Stimulated activated CD8-positive, alpha-beta memory T cell treated with anti-CD3 and anti-CD28 coated beads, Interleukin-4, amount 100 ng/mL, for 24 hours (primary cell): ENCODE measurements around the gene EVI2B.
"Not testable (repeated sequence)": the region's sequence is repeated elsewhere in the genome, so short reads cannot be mapped to it uniquely, and the experiment has no call there.

ENCODE experiments used
- DNase-seq: peaks from one replicate; pipeline ENCODE4 v3.0.0-alpha.2; 2020; ENCODE audit warnings: low read depth

Gene EVI2B, protein sequence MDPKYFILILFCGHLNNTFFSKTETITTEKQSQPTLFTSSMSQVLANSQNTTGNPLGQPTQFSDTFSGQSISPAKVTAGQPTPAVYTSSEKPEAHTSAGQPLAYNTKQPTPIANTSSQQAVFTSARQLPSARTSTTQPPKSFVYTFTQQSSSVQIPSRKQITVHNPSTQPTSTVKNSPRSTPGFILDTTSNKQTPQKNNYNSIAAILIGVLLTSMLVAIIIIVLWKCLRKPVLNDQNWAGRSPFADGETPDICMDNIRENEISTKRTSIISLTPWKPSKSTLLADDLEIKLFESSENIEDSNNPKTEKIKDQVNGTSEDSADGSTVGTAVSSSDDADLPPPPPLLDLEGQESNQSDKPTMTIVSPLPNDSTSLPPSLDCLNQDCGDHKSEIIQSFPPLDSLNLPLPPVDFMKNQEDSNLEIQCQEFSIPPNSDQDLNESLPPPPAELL

GRCh38 chr17:31313982-31314781, at the start of gene EVI2B:
Gene EVI2B, minus strand, starts transcription at chr17:31314054. Its CDS starts 8,445 bp downstream, at chr17:31305609.
- DNase-seq = no peak

DNA sequence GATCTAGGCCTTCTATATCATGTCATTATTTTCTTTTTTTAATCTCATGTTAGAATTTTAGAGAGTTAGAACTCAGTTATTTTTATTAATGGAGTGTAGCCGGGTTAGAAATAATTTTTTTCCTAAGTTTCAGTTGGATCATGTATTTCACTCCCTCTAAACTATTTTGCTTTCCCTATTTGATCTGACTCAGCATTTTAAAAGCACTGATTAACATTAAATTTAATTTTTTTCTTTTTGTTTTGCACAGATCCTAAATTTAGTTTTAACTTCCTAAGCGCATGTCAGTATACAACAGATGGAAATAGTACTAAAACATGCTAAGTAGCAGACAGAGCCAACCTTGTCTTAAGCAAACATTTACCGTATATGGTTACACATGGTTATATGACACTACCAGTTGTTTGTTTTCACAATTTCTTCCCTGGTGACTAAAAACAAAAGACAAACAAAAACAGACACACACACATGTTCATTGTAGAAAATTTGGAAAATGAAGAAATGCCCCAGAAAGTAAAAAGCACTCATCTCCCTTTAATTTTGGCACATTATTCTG, 44.1 kb upstream of the EVI2B start:
- no peak for DNase-seq

DNA sequence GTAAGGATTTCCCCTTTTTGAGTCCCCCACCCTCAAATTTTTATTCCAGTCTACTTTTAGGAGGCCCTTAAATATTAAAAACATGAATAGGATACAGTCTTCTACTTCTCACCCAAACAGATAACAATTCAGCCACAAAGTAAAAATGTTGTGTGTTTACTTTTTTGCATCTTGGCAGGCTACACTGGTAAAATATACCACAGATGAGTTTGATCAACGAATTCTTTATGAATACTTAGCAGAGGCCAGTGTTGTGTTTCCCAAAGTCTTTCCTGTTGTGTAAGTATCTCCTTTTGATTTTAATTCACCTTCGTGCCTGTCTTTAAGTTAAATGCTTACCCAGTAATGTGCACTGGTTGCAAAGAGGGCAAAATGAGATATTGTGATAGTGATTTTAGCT, 43.2 kb upstream of the EVI2B start:
- no peak for DNase-seq

DNA sequence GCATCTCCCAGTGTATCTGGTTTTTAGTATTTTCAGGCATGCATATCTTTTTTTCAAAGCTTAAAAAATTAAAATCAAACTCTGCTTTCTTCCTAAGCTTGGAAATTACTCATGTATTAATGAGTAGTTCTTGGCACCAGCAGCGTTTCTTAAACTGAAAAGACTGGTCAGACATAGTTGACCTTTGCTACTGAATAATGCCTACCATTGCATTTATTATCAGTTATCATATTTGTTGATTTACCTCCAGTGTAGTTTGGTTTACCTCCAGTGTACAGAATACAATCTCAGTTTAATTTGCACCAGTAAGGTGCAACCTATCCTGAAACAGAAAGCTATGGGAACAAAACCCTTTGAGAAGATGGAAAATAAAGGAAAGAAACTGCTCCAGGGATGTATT, 42.1 kb upstream of the EVI2B start:
- no peak for DNase-seq

DNA sequence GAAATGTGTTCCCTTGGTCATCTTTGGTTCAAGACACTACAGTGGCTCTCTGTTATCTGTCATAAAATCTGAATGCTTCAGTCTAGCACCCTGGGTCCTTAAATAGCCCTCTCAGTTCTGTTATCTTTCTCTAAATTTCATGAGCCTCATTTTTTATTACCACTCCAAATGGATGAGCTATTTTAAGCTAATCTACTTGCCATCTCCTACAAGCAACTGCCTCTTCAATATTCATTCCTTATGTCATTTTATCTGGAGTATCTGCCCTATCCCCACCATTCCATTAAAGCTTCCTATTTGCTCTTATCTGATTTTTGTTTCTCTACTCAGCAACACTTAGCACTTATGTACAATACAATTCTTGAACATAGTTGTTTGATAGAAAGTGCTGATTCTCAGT, 35.6 kb upstream of the EVI2B start:
- no peak for DNase-seq

- not testable (repeated sequence) for DNase-seq
Observed at GRCh38 chr17:31345191-31345747, 31.4 kb upstream of the EVI2B start.

- DNase-seq = no peak
Observed at GRCh38 chr17:31339906-31340661, 26.2 kb upstream of the EVI2B start.

GRCh38 chr17:31329221-31329620, 15.4 kb upstream of the EVI2B start:
- DNase-seq = no peak

DNA sequence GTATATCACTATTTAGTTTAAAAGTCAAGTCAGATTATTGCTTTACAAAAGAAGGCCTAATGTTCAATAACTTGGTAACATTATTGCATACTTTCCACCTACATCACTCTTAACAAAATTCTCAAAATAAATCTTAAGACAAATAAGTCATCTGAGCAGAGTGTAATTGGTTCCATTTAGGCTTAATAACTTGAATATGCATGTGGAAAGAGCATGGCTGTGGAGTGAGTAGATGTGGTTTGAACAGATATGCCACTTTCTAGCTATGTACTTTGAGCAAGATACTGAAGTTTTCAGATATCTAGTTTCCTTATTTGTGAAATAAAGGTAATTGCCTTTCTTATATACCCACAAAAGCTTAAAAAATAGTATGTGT, 14.3 kb upstream of the EVI2B start:
- no peak for DNase-seq

- DNase-seq = no peak
Observed at GRCh38 chr17:31327534-31328159, 13.8 kb upstream of the EVI2B start.

GRCh38 chr17:31323551-31323950, 9.7 kb upstream of the EVI2B start:
- DNase-seq = no peak

- DNase-seq = no peak
Observed at GRCh38 chr17:31321966-31322365, 8.1 kb upstream of the EVI2B start.

DNA sequence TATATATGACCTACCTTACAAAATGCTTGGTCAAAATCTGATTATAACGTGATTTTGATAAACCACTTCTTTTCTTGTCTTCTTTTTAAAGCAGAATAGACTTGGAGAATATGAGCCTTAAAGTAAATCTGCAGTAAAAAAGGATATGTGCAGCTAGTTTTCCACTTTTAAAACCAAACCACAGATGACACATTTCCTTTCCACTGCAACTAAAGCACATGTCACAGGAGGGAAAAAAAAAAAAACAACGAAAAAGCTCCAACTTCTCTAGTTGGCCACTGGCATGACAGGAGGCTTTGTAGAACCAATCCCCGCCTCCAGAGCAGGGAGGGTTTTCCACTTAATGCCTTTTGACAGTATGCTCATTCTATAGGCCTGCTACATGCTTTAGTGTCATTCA, 7.6 kb upstream of the EVI2B start, which contains the start of gene EVI2A:
TSS of gene EVI2A (minus strand) at position 142 of the 400 bp plus-strand sequence. CDS start 2,609 bp downstream, outside the sequence.
- peak; percentile 61 for DNase-seq

DNA sequence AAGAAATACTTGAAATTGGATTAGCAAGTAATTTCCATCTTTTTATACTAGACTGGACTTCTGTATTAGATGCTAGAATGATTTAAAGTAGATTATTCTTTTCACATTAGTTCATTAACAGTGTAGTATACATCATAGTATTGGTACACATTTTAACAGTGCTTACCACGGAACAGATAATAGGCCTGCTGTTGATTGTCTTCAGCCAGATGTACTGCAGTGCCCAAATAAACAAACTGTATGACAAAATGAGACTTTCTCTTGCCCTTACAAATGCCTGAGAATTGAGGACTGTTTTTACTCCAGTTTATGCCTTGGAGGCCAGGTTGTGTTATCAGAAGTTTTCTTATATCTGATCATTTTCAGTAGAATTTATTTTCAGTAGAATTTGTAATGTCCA, 6.9 kb upstream of the EVI2B start:
- DNase-seq = no peak

DNA sequence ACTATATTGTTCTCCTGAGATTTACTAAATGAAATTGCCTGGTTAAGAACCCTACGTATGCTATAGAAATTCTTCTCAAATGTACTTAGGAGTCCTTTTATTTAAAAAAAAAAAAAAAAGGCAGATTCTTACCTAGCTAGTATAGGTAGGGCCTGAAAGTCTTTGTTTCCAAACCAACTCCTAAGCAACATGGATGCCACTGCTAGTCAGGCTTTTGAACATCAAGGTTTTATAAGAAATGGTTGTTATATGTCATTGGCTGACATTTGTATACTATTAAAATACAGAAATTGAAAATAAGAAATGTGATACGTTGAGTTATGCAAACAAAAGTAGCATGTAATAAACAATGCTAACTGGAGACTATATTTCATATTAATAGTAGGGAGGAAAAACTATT, 6.4 kb upstream of the EVI2B start:
- no peak for DNase-seq

- DNase-seq = no peak
Observed at GRCh38 chr17:31318851-31319661, 5.2 kb upstream of the EVI2B start.

- DNase-seq = no peak
Observed at GRCh38 chr17:31318298-31318801, 4.5 kb upstream of the EVI2B start.

DNA sequence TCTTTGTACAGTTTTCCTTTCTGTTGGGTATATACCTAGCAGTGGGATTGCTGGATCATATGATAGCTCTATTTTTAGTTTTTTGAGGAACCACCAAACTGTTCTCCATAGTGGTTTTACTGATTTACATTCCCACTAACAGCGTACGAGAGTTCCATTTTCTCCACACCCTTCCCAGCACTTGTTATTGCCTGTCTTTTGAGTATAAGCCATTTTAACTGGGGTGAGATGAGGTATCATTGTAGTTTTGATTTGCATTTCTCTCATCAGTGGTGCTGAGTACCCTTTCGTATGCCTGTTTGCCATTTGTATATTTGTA, 887 bp upstream of the EVI2B start:
- DNase-seq = no peak

GRCh38 chr17:31312223-31312622, 1.6 kb downstream of the EVI2B start:
- not testable (repeated sequence) for DNase-seq

DNA sequence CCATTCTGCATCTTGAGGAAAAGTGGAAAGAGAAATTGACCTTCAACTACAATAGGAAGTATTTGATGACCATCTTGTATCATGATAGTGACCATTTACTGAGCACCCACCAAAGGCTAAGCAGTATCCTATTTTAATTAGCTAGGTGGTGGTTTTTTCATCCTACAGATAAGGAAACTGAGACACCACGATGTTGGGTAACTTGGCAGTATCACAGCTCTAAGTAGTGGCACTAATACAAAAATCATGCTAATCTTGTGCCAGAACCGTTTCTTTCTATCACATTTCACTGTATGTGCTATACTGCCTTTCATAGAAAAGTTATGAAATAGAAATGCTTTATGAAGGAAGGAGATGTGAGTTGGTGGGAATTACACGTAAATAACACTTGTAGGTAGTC, 2.3 kb downstream of the EVI2B start:
- DNase-seq = no peak
